ENCODE measurements around the gene STAB1.
A peak's percentile ranks its signal among the peaks of the same experiment; 100 is the strongest.

The STAB1 gene

DNA sequence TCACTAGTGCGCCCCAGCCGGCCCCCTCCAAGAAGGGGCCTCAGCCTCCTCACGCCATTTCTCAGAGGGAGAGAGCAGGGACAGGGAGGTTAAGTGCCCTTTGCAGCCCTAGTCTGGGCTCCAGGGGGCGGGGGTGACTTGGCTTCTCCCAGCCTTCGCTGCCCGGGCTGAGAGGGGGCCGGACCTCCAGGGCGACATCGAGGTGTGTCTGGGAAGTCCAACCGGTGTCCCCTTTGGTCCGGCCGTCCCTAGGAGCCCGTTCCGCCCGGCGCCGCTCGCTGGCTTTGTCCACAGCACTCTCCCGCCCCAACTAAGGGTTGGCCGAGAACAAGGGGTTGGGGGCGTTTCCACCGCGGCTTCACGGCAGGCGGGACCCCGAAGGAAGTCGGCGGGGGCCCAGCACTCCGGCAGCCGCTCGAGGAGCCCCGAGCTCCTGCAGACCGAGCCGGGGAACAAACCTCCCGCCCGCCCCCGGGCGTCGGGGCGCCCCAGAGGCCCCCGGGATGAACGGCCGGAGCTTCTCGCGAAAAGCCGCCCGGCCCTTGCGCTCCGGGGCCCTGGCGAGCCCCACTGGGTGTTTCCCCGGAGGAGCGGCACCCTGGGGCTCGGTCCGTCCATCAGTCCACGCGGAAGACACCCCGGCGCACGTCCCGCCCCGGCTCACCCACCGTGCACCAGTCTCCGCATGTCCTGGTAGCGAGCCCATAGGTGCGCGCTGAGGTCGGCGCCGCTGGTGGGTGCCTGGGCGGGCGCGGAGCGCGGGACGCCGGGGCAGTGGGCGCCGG is 37.9 kb downstream of the STAB1 start:
- peak in 1 of 2 donors; percentile 16 for DNase-seq (ENCODE audit: low read depth in 1 of 2, low spot score in 1 of 2)

DNA sequence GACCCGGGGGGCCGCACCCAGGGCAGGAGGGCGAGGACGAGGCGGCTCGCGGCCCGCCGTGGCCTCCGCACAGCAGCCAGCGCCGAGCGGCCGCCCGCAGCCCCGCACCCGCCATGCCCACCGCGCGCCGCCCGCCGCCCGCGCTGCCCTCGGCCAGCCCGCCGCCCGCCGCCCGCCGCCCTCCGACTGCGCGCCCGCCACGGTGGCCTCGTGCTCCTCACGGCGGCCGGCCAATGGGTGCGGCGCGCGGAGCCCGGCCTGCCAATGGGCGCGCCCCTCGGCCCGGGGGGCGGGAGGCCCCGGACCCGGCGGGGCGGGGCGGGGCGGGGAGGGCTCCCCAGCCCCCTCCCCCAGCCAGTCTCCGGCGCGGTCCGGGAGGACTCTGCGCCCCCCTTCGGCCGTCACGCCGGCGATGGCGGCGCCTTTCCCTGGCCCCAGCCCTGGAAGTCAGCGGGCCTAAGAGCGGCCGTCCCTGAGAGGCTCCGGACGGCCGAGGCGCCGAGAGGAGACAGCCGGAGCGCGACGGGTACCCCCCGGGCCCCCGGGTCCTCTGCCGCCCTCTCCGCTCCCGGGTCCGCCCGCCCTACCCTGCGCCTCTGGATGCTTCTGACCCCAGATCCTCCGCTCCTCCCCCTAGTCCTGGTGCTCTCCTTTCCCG is 38.6 kb downstream of the STAB1 start, which contains the start of gene NT5DC2:
TSS of gene NT5DC2 (minus strand) at position 235 of the 658 bp plus-strand sequence. CDS start at position 115, 120 bp downstream.
- peak; percentile 24 to 53 for DNase-seq (ENCODE audit: low read depth in 1 of 2, low spot score in 1 of 2)

DNA sequence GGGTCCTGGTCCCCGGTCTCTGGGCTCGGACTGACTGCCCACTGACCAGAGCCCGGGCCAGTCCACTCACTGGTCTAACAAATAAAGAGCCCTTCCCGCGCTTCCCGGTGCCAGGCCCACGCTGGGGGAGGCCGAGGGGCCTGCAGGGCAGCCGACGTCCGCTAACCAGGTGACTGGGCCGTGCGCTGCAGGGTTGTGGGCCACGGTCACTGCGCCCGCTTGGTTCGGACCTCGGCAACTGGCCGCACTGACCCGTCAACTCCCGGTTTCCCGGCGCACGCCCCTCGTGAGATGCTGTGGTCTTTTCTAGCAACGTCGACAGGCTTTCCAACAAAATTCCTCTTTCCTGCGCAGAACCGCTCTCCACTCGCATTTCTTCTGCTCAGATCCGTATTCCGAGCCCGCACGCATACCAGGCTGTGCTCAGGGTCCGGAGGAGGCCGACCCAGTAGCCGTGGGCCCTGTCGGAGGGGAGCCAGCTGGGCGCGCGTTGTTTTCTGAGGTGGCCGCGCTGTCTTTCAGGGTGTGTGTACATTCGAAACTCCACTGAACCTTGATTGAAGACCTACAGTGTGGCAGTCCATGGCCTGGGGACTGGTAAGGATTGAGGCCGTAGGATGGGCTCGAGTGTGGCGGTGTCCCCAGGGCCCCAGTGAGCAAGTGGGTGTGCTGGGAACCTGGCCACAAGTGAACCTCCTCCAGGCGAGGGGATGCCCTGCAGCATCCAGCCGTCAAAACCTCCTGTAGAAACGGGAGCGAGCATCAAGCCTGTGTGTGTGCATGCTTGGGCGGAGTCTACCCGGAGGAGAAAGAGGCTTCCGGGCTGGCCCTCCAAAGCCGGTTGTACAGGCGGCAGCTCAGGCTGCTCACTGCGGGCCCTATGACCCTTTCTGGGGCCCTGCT is 39.4 kb downstream of the STAB1 start:
- DNase-seq (ENCODE audit: low read depth in 1 of 2, low spot score in 1 of 2), result no peak

DNA sequence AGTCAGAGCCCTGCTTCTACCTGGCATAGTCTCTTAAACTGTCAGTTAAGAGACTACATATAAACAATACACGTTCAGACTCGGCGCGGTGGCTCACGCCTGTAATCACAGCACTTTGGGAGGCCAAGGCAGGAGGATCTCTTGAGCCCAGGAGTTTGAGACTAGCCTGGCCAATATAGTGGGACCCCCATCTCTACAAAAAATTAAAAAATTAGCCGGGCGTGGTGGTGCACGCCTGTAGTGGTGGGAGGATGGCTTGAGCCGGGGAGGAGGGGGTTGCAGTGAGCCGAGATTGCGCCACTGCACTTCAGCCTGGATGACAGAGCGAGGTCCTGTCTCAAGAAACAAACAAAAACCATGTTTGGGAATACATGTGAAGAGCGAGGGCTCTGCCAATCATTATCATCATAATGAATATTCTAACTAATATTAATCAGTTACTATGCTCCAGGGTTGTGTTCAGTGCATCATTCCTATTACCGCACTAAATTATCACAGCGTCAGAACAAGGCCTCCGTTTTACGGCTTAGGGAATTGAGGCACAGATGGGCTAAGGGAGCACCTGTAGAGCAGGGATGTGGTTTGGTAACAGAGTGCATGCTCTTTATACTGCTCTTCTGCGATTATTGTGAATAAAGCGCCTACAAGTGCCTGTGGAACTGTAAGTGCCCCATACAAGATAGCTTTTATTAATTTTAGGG is 40.4 kb downstream of the STAB1 start:
- no peak for DNase-seq (ENCODE audit: low read depth in 1 of 2, low spot score in 1 of 2)

DNA sequence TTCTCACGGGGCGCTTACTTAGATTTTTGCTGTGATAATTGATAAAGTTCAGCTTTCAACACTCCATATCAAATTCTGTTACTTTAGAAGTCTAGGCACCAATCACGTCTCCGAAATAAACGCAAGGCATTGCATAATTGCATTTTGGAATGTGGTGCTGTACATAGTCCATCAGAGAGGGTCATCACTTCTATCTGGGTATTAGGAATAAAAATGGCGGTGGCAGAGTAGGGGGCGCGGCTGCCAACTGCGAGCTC is 40.9 kb downstream of the STAB1 start:
- no peak for DNase-seq (ENCODE audit: low read depth in 1 of 2, low spot score in 1 of 2)

DNA sequence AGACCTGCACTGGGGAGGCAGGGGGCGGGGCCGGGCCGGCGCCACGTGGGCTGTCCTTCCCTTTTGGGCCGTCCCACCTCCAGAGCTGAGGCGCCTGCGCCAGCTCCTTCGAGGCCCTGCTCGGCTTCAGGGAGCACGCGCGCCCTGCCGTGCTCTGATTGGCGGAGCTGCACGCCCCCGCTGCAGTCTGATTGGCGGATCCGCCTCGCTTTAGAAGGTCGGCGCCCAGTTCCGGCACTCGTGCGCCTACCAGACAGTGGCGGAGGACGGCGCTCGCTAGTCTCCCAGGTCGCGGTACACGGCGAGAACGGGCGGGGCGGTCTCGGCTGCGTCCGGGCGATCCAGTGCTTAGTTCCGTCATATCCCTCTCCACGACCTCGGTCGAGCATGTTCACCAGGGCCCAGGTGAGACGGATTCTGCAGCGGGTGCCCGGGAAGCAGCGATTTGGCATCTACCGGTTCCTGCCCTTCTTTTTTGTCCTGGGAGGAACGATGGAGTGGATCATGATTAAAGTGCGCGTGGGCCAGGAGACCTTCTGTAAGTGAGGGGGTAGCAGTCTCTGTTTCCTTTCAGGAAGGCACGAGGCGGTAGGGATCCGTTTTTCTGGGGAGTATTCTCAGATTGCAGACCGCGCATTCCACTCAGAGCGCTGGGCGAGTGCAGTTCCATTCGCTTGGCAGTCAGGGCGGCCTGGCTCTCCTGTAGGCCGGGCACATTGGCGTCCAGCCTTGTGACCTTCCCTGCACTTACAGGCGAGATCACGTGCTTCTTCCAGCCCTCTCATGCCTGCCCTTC is 41.4 kb downstream of the STAB1 start, which contains the start of gene UQCC5:
TSS of gene UQCC5 (plus strand) at position 237 of the 796 bp plus-strand sequence. CDS start at position 388, 151 bp downstream.
- DNase-seq (ENCODE audit: low read depth in 1 of 2, low spot score in 1 of 2), result peak; percentile 94 to 96

DNA sequence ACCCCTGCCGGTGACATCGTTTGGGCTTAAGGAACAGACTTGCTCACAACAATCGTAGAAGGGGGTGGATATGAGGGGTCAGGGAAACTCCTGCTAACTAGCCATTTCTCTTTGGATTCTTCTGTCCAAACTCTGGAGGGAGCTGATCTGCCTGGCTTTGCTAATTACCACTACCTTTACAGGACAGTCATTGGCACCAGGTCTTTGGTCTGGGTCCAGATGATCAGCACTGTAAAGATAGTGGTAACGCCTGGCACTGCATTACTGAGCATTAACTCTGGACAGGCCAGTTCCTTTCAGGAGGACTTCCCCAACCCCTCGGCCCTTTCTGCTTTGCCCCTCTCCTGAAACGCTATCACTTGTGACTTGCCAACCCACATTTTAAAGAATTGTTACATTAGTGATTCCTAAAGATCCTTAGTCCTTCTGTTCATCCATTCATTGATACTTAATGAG is 42.1 kb downstream of the STAB1 start:
- DNase-seq (ENCODE audit: low read depth in 1 of 2, low spot score in 1 of 2), result no peak

DNA sequence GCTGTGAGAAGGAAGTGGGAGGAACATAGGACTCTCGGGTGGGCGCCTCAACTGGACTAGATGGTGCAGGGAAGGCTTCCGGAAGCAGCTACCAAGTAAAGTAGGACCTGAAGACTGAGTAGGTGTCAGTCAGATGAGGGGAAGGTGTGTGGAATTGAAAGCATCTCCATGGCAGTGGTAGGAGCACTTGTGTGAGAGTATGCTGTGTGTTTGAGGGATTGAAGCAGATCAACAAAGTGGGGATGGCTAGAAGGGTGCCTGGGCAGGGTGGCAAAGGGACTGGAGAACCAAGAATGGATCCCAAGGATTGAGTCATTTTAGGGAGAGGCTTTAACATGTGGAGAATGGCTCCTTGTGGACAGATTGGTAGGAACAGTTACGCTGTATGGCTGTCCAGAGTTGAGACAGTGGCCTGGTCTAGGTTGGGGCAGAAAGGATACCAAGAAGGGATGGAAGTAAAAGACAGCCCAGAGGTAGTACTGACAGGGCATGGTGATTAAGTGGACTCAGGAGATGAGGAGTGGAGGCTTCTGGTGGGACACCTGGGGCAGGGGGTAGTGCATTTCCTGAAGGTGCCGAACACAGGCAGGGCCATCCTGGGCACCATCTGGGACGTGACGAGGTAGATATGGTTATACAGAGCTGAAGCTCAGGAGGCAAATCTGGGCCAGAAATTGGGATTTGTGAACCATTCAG is 42.7 kb downstream of the STAB1 start:
- DNase-seq (ENCODE audit: low read depth in 1 of 2, low spot score in 1 of 2), result no peak

DNA sequence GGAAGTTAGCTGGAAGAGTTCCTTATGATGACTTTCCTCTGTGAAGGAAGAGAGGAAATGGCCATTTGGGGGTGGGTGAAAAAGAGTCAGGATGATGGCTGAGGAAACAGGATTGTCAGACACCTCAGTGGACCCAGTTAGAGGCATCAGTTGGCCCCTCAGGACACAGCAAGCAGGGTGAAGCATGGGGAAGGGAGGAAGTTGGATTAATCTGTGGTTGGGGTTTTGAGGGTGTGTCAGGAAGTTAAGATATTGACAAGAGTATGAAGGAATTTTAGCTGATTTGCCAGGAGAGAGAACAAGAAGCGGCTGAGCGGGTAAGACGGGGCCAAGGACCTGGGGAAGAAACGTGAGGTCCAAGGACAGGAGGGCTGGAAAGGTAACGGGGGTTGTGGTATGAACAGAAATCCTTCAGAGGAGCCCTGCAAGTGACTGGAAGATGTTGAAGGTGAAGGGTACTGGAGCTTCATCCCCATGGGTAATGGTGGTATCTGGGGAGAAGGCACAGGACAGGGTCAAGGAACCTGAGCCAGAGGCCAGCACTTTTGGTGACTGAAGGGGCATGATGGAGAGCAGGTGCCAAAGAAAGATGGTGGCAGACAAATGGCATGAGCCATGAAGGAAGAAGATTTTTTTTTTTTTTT is 44.0 kb downstream of the STAB1 start:
- no peak for DNase-seq (ENCODE audit: low read depth in 1 of 2, low spot score in 1 of 2)

DNA sequence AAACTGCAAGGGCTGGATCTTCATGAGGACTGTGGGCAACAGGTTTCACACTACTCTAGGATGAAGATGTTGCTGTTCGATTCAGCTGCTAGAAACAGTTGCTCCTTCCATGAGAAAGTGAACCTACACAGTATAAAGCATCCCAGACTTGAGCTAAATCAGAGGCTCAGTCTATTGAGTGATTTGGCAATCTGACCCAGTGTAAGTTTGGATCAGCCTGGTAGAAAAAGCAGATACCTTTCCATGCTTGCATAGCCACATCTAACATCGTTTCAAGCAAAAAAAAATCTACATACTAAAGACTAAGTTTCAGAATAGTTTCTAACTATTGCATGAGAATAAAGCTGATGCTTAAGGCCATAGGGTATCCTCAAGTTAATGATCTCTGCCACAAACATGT is 45.9 kb downstream of the STAB1 start:
- no peak for DNase-seq (ENCODE audit: low read depth in 1 of 2, low spot score in 1 of 2)

DNA sequence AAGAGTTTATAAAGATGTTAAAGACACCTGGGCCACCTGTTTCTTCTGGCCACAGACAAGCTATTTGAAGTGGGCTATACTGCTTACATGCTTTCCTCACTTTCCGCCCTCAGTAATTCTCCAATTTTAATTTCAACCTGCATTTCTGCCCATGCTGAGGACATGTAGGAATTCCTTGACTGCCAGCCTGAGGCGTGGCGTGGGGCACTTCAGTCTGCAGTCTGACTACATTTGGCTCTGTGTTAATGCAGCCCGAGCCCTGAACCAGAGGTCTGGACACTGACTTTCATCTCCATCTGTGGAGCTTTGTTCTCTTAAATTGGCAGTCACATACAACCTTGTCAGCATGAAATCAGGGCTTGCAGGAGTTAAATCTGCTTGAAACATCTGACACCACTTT is 49.8 kb downstream of the STAB1 start:
- no peak for DNase-seq (ENCODE audit: low read depth in 1 of 2, low spot score in 1 of 2)

DNA sequence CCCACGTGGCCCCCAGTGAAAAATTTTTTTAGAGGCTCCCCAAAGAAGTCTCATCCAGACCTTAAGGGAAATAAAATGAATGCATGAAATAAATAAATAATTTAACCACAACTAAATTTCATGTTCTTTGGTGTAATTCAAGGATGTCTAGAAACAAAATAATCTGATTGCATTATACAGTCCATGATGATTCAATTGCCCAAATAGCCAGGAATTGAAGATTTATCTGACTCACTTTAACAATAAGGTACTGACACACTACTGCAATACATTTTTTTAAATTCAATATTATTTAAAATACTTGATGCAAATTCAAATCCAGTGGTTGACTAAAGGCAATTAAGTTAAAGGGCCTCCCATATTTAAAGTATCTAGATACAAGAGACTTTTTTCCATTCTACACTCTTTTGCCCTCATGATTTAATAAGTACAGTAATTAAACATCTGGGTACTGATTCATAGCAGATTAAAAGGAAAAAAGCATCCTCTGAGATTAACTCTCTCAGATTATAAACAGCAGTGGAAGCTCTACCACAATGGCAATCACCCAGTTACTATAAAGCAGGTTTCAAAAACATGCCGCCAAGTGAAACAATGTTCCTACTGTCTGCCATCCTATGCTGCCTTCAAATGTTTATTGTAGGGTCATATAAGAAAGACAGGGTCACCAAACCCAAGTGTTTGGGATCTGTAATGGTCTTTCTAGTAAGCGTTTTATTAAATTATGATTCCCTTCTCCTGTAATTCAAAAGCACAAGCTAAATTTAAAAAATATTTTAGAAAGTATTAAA is 51.2 kb downstream of the STAB1 start:
- no peak for DNase-seq (ENCODE audit: low read depth in 1 of 2, low spot score in 1 of 2)

DNA sequence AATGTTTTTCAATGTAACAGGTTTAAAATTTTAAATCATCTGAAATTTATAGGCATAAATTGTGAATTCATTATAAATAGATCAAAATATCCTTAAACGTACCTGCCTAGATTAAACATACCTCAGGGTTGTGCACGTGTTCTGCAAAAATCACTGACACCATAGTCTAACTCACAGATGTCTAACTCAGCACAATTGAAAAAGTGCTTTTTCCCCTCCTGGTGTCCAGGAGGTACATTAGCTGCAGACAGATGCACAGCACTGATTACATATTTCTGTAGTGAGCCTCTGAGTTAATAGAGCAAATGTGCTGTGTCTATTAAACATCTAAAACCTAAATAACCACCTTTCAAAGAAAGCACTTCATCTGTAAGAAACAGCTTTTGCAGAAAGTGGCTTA is 52.0 kb downstream of the STAB1 start:
- no peak for DNase-seq (ENCODE audit: low read depth in 1 of 2, low spot score in 1 of 2)

DNA sequence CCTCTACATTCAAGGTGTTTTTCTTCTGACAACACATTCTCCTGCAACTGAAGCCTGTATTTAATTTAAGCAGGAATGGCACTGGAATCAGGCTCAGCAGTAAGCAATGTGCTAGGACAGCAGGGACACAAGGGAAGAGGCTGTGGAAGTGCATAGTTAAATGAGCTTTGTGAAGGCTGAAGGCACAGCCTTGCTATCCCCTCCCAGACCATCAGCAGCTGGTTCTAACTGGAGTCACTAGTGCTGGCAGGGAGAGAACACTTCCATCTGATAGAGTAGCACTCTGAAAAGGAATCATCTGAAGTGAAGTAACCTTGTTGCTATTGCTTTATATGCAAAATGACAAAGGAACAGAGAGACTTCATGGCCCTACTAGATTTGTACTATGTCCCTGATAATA is 56.0 kb downstream of the STAB1 start:
- DNase-seq (ENCODE audit: low read depth in 1 of 2, low spot score in 1 of 2), result no peak

DNA sequence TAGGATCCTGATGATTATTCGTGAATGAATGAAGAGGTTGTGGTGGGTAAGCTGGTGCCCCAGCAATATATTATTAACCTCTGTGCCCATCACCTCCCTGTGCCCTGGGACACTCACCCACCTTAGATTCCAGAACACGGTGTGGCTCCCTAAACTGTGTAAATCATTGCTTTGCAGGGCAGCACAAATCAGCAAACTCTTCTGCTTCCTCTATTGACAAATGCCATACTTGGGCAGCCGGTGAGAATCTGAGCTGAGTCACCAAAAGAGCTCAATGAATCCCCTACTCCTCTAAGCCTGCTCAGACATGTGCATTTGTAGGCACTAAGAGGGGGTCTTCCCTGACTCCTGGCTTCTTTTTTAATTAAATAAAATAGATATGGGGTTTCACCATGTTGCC is 57.0 kb downstream of the STAB1 start:
- DNase-seq (ENCODE audit: low read depth in 1 of 2, low spot score in 1 of 2), result no peak

DNA sequence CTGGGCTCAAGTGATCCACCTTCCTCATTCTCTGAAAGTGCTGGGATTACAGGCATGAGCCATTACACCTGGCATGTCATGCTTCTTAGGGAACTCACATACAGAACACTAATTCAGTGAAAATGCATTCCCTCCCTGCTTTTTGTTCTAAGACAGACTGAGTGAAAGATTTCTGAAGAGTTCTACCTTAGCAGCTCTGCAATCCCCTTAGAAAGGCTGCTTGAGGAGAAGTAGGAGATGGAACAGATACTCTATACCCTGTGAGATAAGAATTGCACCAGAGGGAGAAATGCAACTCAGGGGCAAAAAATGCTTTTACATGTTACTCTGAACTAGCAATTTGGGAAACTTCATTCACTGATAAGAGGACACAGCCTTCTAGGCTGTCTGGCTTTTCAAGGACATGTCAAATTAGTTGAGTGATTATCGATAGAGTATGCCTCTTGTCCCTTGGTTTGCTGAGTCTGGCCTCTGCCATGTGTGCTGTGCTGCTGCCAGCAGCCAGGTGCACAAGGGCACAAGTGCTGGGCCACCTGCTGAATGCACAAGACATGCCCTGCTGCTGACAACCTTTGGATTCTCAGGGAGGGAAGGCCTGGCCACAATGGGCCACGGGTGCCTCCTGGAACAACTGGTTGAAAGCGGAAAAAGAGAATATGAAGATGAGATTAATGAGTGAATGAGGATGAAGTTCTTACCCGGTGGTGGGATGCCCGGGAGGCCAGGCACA is 59.1 kb downstream of the STAB1 start:
- DNase-seq (ENCODE audit: low read depth in 1 of 2, low spot score in 1 of 2), result no peak

DNA sequence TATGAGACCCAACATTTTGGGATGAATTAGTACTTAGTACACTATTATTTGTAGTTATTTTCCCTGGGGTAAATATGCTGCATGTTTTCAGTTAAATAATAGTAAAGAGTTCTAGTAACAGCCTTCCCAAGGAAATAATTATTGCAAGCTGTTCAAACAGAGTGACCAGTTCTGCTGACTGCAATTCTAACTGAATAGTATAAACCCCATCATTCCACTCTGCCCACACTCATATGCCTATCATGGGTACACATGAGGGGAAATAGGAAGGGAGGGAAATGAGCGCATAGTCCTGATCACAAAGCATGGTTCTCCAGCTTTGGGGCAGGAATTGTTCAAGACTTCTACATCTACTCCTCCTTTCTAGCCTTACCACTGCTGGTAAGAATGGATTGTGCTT is 59.9 kb downstream of the STAB1 start:
- DNase-seq (ENCODE audit: low read depth in 1 of 2, low spot score in 1 of 2), result no peak

Data from stimulated activated CD4-positive, alpha-beta T cell treated with anti-CD3 and anti-CD28 coated beads, Interleukin-15, amount 100 ng/mL, for 1 hour (primary cell).